Stimulated activated CD8-positive, alpha-beta memory T cell treated with anti-CD3 and anti-CD28 coated beads, Interleukin-2, amount 100 ng/mL, for 48 hours (primary cell): ENCODE data around the gene CPNE5.

Experiments
- DNase-seq, 2 donors: peaks; one replicate each; pipeline ENCODE4 v3.0.0-alpha.2; 2020; ENCODE audit warnings: low read depth in 2 of 2

Gene CPNE5

GRCh38 chr6:36766399-36766945, 72.8 kb downstream of the CPNE5 start:
- no peak for DNase-seq

DNA sequence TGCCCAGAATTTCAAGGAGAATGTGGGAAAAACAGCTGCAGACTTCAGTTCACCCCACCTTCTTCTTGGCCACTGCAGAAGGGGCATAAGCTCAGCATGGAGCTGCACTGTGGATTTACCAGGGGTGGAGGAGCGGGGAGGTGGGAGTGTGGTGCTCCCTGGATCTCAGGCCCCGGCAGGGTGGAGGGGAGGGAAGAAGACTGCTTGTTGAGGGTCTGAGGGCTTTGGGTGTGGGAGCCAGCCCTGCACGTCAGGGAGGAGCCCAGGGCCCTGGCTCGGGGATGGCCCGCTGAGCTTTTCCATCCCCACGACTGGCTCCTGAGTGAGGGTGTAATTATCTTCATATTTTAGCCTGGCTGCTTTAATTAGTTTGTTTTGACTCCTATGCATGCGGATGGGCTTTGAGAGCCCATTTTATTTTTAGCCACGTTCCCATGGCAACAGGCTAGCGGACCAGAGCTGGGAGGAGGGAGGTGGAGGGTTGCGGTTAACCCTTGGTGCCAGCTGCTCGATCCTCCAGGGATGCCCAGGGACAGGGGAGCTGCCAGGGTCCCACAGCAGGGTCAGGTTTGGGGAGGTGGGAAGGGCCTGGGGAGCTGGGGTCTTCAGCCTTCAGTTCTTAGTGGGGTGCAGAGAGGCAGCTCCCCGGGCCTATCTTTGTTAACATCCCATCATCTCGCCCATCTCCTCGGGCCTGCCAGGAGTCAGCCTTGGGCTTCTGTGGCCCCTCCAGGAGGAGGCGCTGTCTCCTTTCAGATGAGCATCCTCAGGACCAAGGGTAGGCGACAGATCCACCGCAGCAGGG, 73.4 kb downstream of the CPNE5 start:
- peak; percentile 73 to 75 for DNase-seq

- no peak for DNase-seq
Measured at GRCh38 chr6:36765190-36765589, 74.1 kb downstream of the CPNE5 start.

DNA sequence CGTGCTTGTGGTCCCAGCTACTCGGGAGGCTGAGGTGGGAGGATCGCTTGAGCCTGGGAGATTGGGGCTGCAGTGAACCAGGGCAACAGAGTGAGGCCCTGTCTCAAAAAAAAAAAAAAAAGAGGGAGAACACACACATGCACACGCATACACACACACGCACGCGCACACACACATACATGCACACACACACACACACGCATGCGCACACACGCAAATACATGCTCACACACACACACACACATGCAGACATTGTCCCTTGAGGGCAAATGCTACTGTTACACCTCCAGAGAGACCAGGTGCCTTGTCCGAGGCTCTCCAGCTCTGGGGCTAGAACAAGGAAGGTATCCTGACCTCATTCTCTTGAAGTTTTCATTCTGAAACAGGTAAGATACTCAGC, 77.1 kb downstream of the CPNE5 start:
- DNase-seq: no peak

- no peak for DNase-seq
Measured at GRCh38 chr6:36760685-36761435, 78.4 kb downstream of the CPNE5 start.

DNA sequence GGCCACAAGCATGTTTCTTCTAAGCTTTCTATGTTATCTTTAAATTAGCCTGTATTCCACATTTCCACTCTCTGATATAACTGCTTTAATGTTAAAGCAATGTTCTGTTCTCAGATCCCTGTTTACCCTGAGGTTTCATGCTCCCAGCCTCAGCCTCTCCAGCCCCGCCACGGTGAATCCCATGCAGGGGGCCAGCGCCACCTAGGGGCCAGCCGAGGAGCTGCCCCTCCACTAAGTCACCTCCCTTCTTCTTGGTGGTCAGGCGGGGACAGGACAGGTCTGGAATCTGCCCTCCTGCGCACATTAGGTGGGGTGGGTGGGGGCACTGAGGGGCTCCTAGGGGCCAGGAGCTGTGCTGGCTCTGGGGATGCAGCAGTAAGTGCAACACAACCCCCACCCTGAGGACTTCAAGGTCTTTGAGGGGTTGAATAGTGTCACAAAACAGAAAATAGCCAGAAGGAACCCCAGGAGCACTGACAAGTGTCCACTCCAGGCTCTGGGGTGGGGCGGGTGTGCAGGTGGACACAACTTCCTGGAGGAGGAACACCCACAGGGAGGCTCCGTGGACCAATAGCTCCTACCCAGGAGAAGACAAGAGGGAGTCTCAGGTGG, 80.0 kb downstream of the CPNE5 start:
- peak; percentile 70 to 71 for DNase-seq

- DNase-seq: no peak
Measured at GRCh38 chr6:36758516-36759147, 80.6 kb downstream of the CPNE5 start.

- no peak for DNase-seq
Measured at GRCh38 chr6:36757943-36758508, 81.2 kb downstream of the CPNE5 start.

GRCh38 chr6:36757206-36757605, 82.0 kb downstream of the CPNE5 start:
- DNase-seq: no peak

DNA sequence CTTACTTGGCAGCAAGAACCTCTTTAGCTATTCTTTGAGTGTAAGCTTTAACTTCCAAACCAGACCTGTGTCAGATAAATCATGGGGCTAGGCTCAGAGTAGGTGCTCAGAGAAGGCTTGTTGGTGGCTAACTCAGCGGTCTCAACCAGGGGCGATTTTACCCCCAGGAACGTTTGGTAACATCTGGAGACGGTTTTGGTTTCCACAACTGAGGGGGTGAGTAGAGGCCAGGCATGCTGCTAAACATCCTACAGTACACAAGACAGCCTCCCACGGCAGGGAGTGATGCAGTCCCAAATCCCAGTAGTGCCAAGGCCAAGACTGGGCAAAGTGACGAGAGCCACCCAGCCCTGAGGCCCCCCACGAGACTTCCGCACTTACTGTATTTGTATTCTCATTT, 82.5 kb downstream of the CPNE5 start:
- no peak for DNase-seq

- peak; percentile 30 to 64 for DNase-seq
Measured at GRCh38 chr6:36755435-36756348, 83.6 kb downstream of the CPNE5 start.

- no peak for DNase-seq
Measured at GRCh38 chr6:36754582-36755434, 84.4 kb downstream of the CPNE5 start.

DNA sequence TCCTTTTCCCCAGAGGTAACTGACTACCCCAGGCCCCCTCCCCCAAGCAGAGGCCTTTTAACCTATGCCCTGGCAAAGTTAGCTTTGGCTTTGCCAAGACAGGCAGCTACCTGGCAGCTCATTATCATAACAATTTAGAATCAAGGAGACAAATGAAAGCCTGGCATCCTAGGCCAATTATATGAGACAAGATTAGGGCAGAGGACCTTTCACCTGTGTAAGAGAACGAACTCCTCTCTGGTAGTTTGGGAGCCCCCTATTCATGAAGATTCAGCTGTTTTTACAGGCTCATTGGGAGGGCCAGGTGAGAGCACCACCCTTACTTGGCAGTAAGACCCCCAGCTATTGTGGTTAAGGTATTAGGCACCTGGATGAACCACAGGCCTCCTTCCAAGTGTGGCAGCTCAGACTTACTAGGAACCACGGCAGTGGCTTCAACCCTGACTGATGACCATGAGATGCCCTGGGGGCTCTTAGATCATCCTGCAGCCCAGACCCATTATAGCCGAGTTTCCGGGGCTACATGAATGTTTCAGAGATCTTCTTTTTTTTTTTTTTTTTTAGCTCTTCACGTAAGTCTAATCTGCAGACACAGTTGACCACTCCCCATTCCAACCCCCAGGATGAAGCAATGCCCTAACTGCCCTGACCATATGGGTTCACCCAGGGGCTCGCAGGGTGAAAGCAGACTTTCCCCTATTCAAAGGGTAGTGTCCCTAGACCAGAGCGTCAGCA, 85.4 kb downstream of the CPNE5 start:
- DNase-seq: no peak

DNA sequence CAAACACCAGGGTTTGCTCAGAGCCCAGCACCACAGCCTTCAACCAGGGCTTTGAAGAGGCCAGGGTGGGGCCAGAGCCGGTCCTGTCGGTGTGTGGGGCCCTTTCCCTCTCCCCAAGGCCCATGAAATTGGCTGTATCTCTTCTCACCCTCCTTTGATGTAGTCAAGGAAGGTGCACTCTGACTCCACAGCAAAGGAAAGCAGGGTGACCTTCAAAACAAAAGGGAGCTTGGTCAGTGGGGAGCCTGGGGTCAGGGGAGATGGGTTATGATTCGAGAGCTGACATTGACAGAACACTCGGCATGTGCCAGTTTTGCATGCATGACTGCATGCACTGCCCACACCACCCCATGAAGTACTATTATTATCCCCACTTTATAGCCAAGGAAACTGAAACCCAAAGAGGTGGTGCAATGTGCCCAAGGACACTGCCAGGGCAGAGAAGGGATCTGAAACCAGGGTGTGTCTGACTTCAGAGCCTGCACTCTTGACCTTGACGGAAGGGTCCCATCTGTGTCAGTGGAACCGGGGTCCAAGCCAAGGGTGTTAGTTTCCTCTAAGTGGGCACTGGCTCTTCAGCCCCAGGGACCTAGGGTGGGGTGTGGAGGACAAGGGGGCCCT, 86.2 kb downstream of the CPNE5 start:
- DNase-seq: no peak

- no peak for DNase-seq
Measured at GRCh38 chr6:36752187-36752885, 86.9 kb downstream of the CPNE5 start.

- DNase-seq: no peak
Measured at GRCh38 chr6:36751833-36752186, 87.4 kb downstream of the CPNE5 start.

DNA sequence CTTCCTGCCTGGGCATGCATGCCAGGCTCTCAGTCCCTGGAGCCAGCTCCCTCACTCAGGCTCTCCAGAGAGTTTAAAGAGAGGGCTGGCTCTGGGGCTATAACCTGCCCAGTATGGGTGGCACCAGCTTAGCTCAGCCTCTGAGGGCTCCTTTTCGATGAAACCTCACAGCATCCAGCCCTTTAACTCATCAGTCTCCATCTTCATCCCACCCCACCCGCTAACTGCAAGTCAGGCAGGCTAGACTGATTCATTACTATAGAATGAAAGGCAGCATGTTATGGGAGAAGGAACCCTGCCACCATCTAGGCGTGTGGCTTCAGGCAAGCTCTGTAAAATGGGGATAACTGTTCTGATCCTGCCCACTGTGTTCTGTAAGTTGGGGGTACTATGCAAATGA, 88.2 kb downstream of the CPNE5 start:
- DNase-seq: no peak
